Activated CD8-positive, alpha-beta memory T cell treated with anti-CD3 and anti-CD28 coated beads, Interleukin-2, amount 50 U/mL, for 4 hours (primary cell): Measurements from ENCODE around the gene TFDP1.
"Not testable (repeated sequence)": the region's sequence is repeated elsewhere in the genome, so short reads cannot be mapped to it uniquely, and the experiment has no call there.

Experiments used
- DNase-seq: peaks from one replicate; pipeline ENCODE4 v3.0.0-alpha.2; 2020

TFDP1 gene

GRCh38 chr13:113621046-113621445, 36.5 kb downstream of the TFDP1 start:
- no peak for DNase-seq

- DNase-seq = not testable (repeated sequence)
These were observed 36.9 kb downstream of the TFDP1 start for GRCh38 chr13:113621498-113621897.

- not testable (repeated sequence) for DNase-seq
These were observed 37.5 kb downstream of the TFDP1 start for GRCh38 chr13:113621986-113622550.

- no peak for DNase-seq
These were observed 38.4 kb downstream of the TFDP1 start for GRCh38 chr13:113622791-113623490.

- DNase-seq = no peak
These were observed 39.1 kb downstream of the TFDP1 start for GRCh38 chr13:113623491-113624234.

- DNase-seq = no peak
These were observed 39.7 kb downstream of the TFDP1 start for GRCh38 chr13:113624235-113624587.

GRCh38 chr13:113624640-113625304, 40.2 kb downstream of the TFDP1 start:
- DNase-seq = not testable (repeated sequence)

GRCh38 chr13:113625965-113626721, 41.6 kb downstream of the TFDP1 start:
- DNase-seq = no peak

- DNase-seq = no peak
These were observed 42.6 kb downstream of the TFDP1 start for GRCh38 chr13:113627136-113627535.

GRCh38 chr13:113628291-113629270, 44.0 kb downstream of the TFDP1 start:
- no peak for DNase-seq

- DNase-seq = no peak
These were observed 45.3 kb downstream of the TFDP1 start for GRCh38 chr13:113629866-113630265.

GRCh38 chr13:113630296-113630695, 45.7 kb downstream of the TFDP1 start:
- DNase-seq = no peak

GRCh38 chr13:113630804-113631203, 46.3 kb downstream of the TFDP1 start:
- DNase-seq = no peak

- no peak for DNase-seq
These were observed 47.0 kb downstream of the TFDP1 start for GRCh38 chr13:113631341-113632095.

GRCh38 chr13:113632706-113633484, 48.3 kb downstream of the TFDP1 start:
- no peak for DNase-seq

GRCh38 chr13:113633485-113633873, 48.9 kb downstream of the TFDP1 start:
- no peak for DNase-seq

GRCh38 chr13:113634279-113635047, 49.9 kb downstream of the TFDP1 start:
- no peak for DNase-seq

GRCh38 chr13:113635048-113635420, 50.5 kb downstream of the TFDP1 start:
- no peak for DNase-seq

- no peak for DNase-seq
These were observed 51.2 kb downstream of the TFDP1 start for GRCh38 chr13:113635709-113636108.
